DMS 273 treated with DMSO at 0.1 percent for 48 hours (cell line): ENCODE results near the gene BRD3OS.

Experiments used
- DNase-seq: peaks from one replicate; lab custom pipeline; 2025; lab: John Stamatoyannopoulos, UW

The BRD3OS gene

DNA sequence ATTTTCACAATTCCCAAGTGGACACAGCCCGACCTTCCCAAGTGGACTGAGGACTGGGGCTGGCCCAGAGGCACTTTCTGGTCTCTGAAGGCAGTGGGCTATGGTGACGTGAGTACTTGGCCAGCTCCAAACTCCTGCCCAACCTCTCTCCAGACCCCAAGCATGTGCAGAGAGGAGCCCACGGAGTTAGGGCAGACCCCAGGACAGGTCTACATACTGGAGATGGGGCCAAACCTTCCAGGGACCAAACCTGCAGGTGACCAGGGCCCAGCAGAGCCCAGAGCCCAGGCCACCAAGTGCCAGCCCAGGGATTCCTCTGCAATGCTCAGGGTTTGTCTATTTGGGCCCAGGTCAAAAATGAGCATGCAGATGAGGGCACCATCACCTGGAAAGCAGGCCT is 27.2 kb downstream of the BRD3OS start:
- DNase-seq, result no peak

DNA sequence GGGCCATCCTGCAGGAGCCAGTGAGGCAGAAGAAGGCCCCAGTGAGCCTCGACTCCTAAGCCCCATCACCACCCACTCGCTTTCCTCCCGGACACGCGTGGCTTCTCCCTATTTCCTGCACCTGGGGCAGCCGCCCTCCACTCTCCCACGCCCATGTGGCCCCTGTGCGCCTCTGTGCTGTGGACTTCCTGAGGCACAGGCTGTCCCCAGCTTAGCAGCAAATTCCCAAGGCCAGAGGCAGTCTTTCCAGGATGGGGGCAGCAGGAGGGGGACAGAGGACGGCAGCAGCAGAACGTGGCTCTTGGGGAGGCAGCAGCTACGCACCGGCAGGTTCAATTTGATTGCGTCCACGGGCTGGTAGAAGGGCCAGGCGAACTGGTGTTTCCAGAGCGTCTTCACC is 27.7 kb downstream of the BRD3OS start:
- no peak for DNase-seq

- DNase-seq, result no peak
Measured at GRCh38 chr9:134053401-134053871, 28.2 kb downstream of the BRD3OS start.

- DNase-seq, result no peak
Measured at GRCh38 chr9:134053941-134054761, 28.9 kb downstream of the BRD3OS start.

- no peak for DNase-seq
Measured at GRCh38 chr9:134054891-134055811, 29.9 kb downstream of the BRD3OS start.

DNA sequence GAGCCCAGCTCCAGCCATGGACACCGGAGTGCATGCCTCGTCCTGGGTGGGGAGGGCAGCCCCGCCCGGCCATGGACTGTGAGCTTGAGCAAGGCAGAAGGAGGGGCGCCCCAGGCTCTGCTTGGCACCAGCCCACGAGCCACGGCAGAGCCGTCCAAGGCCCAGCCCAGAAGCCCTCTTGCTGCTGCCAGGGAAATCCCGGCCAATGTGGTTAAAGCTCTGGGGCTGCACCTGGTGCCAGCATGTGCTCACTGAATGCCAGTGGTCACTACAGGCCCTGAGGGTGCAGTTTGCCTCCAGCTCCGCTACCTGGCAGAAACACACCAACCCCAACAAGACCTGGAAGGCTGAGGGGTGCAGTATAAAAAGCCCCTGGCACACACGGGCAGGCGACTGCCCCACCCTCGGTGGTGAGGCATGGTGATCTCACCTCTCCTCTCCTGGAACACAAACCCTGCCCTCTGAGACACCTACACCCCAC is 30.7 kb downstream of the BRD3OS start:
- no peak for DNase-seq

- no peak for DNase-seq
Measured at GRCh38 chr9:134056483-134057306, 31.4 kb downstream of the BRD3OS start.

DNA sequence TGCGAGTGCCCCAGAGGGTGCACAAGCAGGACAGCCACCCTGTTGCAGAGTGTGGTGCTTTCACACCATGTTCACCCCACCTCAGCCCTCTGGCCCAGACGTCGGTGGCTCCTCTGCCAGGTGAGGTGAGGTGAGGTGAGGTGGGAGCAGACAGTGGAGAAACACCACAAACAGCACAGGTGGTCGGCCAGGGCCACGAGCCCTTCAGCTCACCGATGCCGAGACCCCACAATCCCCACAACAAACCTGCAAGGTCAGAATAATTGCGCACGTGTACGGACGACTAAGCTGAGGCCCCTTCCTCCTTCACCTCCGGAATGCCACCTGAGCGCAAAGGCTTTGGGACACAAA is 32.0 kb downstream of the BRD3OS start:
- DNase-seq, result no peak

- no peak for DNase-seq
Measured at GRCh38 chr9:134057751-134058701, 32.7 kb downstream of the BRD3OS start.

DNA sequence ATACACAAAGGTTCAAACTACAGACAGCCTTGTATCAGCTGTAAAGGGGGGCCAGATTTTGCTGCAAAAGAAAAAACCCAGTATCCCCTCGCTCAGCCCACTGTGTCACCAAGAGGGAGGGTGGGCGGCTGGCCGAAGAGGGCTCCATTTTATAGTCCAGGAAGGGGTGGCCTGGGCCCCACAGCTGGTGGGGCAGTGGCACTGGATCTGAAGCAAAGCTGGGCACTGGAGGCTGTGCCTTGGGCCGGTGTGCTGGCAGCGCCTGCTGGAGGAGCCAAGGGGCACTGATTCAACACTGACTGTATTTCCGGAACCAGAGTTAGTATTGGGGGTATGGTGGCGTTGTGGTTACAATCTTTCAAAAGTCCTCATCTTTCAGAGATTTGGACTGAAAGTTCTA is 33.4 kb downstream of the BRD3OS start:
- no peak for DNase-seq

GRCh38 chr9:134059188-134059641 is 33.9 kb downstream of the BRD3OS start:
- DNase-seq, result no peak

- DNase-seq, result no peak
Measured at GRCh38 chr9:134059661-134060395, 34.5 kb downstream of the BRD3OS start.

- DNase-seq, result no peak
Measured at GRCh38 chr9:134060546-134060945, 35.3 kb downstream of the BRD3OS start.

DNA sequence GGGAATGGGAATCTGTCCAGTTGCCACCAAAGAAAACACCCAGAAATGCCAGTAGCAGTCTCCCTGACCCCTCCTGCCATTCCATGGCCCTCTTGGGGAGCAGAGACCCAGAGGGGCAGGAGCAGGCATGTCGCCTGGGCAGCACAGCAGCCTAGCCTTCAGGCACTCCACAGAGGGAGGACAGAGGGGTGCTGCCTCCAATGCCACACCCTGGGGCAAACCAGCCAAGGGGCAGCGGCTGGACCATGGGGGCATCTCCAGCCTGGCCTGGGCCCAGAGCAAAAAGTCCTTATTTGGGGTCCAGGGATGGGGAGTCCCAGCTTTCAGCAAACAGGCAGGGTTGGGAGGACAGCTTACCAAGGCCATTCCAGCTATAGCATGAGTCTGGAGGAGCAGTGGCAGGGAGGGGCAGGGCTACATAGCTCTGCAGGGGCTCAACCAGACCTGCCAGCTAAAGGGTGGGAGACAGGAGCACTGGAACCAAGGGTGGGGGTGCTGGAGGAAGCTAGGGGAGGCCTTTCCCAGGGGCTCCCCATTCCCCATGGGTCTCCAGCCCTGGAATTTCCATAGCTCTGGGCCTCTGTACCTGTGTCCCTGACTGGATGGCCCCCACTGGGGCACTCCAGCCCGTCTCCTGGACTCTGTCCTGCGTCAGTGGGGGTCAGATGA is 35.9 kb downstream of the BRD3OS start:
- no peak for DNase-seq

DNA sequence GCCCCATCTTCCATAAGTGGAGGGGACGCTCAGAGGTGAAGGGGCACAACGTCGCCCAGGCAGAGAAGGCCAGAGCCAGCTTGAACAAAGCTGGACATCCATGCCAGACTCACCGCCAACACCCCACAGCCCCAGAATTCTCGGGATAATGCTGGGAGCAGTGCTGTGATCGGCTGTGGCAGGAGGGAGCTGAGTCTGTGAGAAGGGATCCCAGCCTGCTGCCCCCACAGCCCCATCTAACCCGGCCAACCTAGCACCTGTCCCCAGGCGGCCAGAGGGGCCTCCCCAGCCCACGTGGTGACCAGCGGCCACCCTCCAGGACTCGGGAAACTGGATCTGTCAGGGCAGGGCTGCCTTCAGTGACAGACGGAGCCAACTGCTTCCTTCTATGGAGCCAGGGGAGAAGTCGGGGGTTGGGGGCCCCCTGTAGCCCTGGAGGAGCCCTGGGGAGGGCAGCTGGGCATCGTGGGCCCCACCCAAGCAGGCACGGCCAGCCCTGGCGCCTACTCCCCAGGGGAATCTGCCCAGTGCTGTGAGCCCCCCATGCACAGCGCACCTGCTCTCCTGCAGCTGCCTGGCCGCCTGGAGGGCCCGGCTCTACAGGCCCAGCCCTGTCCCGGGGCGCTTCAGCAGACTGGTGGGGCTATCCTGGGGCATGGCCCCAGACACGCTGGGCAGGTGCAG is 36.5 kb downstream of the BRD3OS start:
- DNase-seq, result no peak

DNA sequence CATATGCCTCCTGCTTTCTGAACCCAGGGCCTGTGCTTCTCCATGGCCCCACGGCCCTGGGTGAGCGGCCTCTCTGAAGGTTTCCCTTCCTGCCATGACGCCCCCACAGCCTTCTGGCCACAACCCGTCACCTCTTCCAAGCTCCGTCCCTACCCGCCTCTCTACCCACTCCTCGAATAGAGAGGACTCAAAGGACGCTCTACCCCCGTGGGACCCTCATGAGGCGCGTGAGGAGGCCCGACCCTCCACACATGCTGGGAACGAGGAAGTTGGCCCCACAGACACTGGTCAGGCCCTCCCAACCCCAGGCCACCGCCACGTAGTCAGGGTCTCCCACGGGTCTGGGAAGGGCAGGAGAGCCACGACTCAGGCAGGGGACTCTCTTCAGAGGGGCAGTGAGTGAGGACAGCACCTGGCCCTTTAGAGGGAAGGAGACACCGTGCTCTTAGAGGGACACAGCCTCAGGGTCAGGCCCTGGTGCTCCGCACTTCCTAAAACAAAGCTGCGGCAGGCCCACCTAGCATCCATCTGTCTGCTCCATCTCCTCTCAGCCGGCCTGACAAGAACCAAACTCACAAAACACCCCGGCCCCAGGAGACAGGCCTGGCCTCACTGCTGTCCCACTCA is 37.3 kb downstream of the BRD3OS start:
- DNase-seq, result no peak

DNA sequence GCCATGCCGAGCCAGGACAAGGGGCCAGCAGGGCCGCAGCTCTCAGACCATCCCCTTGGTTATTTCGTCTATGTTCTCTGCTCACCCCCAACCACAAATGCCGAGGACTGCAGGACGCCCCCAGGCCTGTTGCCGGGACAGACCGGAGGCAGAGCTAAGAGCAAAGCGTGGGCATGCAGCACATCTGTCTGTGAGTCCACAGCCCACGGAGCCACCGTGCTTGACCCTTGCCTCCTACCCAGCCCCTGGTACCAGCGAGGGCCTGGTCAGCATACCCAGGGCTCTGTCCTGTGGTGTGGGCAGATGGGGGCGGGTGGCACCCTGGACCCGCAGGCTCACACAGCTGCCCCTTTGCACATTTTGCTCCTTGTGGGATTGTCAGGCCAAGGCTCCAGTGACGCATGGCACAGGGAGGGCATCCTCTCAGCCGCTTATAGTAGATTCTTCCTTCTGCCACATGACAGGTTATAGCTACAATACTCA is 37.8 kb downstream of the BRD3OS start:
- DNase-seq, result no peak
